ENCODE data around the gene PRAMEF5. TPM values are rescaled to one million over a fixed set of nuclear protein-coding genes. Genes with fewer than 3 reads are reported as not detected.
"Not testable (repeated sequence)": the region's sequence is repeated elsewhere in the genome, so short reads cannot be mapped to it uniquely, and the experiment has no call there.

The PRAMEF5 gene
- total and polyA plus RNA-seq, 2 donors (not counting 1 experiment from before 2014, with no cell fraction given), result not detected

DNA sequence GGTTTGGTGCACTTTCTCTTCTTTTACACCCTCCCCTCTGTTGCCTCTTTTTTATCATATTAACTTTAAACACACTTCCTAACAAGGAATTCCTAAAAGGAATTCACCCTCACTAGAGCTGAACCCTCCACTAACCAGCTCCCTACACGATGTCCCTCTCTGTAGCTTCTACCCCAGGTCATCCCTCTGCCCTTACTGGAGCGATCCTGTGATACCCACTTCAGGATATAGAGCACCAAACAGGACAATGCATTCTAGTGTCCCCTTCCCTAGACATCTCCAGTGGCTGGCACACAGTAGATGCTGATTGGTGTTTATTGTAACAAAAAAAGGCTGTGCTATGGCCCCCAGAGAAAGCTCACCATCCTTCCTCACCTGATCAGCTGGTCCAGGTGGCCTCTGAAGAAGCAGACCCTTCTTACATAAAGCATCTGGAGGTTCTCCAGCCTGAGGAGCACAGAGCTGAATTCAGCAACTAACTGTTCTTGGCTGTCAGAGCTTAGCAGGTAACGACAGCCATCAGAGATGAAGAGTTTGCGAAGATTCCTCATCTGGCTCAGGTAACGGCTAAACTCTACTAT, 29.4 kb upstream of the PRAMEF5 start:
- Histone ChIP-seq H3K9ac (ENCODE audit: insufficient read depth, low read length) (no peak overlapping the region), H3K79me2 (ENCODE audit: control insufficient read depth, insufficient read depth, low read length) (no peaks in the 10 kb centered on the region), H2AFZ (ENCODE audit: low read length) (no peak overlapping the region), H4K20me1 (ENCODE audit: control insufficient read depth, extremely low read depth, insufficient read depth, low read length) (no peaks in the 10 kb centered on the region), H3K27me3 (ENCODE audit: control insufficient read depth, insufficient read depth, low read length) (no peaks in the 10 kb centered on the region), H3K4me1 (ENCODE audit: control insufficient read depth, extremely low read depth, insufficient read depth, low read length) (no peaks in the 10 kb centered on the region), H3K36me3 (ENCODE audit: control insufficient read depth, insufficient read depth, low read length) (no peaks in the 10 kb centered on the region), H3K27ac (ENCODE audit: insufficient read depth, low read length) (no peak overlapping the region), H3K4me2 (ENCODE audit: extremely low read depth, insufficient read depth, low read length) (no peak overlapping the region), H3K9me3 (ENCODE audit: control insufficient read depth, insufficient read depth, low read depth, low read length) (no peaks in the 10 kb centered on the region), H3K4me3 (replicated peaks in 1 of 4; ENCODE audit: control extremely low read depth in 1 of 4, insufficient read depth in 1 of 4, low read depth in 3 of 4, low read length in 4 of 4) (no peak overlapping the region)
- no peak for DNase-seq (ENCODE audit: low read depth in 2 of 2)
- TF ChIP-seq, protein P1, sequence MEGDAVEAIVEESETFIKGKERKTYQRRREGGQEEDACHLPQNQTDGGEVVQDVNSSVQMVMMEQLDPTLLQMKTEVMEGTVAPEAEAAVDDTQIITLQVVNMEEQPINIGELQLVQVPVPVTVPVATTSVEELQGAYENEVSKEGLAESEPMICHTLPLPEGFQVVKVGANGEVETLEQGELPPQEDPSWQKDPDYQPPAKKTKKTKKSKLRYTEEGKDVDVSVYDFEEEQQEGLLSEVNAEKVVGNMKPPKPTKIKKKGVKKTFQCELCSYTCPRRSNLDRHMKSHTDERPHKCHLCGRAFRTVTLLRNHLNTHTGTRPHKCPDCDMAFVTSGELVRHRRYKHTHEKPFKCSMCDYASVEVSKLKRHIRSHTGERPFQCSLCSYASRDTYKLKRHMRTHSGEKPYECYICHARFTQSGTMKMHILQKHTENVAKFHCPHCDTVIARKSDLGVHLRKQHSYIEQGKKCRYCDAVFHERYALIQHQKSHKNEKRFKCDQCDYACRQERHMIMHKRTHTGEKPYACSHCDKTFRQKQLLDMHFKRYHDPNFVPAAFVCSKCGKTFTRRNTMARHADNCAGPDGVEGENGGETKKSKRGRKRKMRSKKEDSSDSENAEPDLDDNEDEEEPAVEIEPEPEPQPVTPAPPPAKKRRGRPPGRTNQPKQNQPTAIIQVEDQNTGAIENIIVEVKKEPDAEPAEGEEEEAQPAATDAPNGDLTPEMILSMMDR (conservative IDR thresholded peaks at IDR 0.05 in 1 of 2, IDR thresholded peaks at IDR 0.05 in 1 of 2; ENCODE audit: low read depth in 1 of 2, low read length in 2 of 2), result no peak
- no peak for TF ChIP-seq EZH2 (IDR thresholded peaks at IDR 0.05; ENCODE audit: low read length, missing control alignments)

DNA sequence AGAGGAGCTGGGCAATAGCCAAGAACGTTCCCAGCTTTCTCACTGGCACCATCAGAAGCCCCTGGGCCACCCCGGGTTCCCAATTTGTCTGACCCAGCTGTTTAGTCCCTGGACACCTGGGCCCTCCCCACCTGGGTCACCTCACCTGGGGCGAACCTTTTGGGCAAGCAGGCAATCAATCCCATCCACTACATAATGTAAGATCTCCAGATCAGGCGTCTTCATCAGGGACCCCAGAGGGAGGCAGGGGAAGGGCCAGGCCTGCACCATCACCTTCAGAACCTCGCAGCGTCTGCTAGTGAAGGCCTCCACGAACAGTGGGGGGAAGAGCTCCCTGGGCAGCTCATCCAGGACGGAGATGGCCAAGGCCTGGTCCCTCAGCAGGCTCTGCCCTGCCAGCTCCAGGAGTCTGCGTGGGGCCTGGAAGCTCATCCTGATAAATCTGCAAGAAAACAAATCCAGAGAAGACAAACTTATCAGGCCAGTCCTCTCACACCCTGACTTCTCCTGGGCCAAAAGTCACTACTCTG, 28.3 kb upstream of the PRAMEF5 start, which contains the start of gene PRAMEF18:
Gene PRAMEF18 (minus strand): TSS at position 480 of the 530 bp plus-strand sequence. CDS start 48 bp downstream, at position 432.
- not testable (repeated sequence) for H3K4me3 ChIP-seq (replicated peaks in 1 of 4; ENCODE audit: control extremely low read depth in 1 of 4, insufficient read depth in 1 of 4, low read depth in 3 of 4, low read length in 4 of 4); H3K4me1 ChIP-seq (ENCODE audit: control insufficient read depth, extremely low read depth, insufficient read depth, low read length); H3K27me3 ChIP-seq (ENCODE audit: control insufficient read depth, insufficient read depth, low read length); H3K36me3 ChIP-seq (ENCODE audit: control insufficient read depth, insufficient read depth, low read length); H2AFZ ChIP-seq (ENCODE audit: low read length); H3K27ac ChIP-seq (ENCODE audit: insufficient read depth, low read length); H3K4me2 ChIP-seq (ENCODE audit: extremely low read depth, insufficient read depth, low read length); H4K20me1 ChIP-seq (ENCODE audit: control insufficient read depth, extremely low read depth, insufficient read depth, low read length); H3K79me2 ChIP-seq (ENCODE audit: control insufficient read depth, insufficient read depth, low read length); DNase-seq (ENCODE audit: low read depth in 2 of 2); H3K9ac ChIP-seq (ENCODE audit: insufficient read depth, low read length); H3K9me3 ChIP-seq (ENCODE audit: control insufficient read depth, insufficient read depth, low read depth, low read length)

DNA sequence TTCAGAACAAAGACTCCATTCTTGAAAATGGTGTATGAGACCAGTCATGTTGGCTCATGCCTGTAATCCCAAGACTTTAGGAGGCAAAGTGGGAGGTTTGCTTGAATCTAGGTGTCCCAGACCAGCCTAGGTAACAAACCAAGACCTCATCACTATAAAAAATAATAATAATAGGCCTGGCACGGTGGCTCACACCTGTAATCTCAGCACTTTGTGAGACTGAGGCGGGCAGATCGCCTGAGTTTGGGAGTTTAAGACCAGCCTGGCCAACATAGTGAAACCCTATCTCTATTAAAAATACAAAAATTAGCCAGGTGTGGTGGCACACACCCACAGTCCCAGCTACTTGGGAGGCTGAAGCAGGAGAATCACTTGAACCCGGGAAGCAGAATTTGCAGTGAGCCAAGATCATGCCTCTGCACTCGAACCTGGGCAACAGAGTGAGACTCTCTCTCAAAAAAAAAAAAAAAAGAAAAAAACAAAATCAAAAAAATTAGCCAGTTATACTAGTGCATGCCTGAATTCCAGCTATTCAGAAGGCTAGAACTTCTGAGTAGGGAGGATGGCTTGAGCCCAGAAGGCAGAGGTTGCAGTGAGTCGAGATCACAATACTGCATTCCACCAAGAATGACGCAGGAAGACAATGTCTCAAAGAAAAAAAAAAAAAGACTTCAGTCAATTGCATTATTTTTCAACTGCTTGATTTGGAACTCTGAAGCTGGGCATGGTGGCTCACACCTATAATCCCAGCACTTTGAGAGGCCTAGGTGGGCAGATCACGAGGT, 26.5 kb upstream of the PRAMEF5 start:
- H3K79me2 ChIP-seq (ENCODE audit: control insufficient read depth, insufficient read depth, low read length); H3K36me3 ChIP-seq (ENCODE audit: control insufficient read depth, insufficient read depth, low read length); DNase-seq (ENCODE audit: low read depth in 2 of 2); H3K9ac ChIP-seq (ENCODE audit: insufficient read depth, low read length); H2AFZ ChIP-seq (ENCODE audit: low read length); H3K4me3 ChIP-seq (replicated peaks in 1 of 4; ENCODE audit: control extremely low read depth in 1 of 4, insufficient read depth in 1 of 4, low read depth in 3 of 4, low read length in 4 of 4); H3K27ac ChIP-seq (ENCODE audit: insufficient read depth, low read length); H3K27me3 ChIP-seq (ENCODE audit: control insufficient read depth, insufficient read depth, low read length); H3K9me3 ChIP-seq (ENCODE audit: control insufficient read depth, insufficient read depth, low read depth, low read length); H4K20me1 ChIP-seq (ENCODE audit: control insufficient read depth, extremely low read depth, insufficient read depth, low read length); H3K4me1 ChIP-seq (ENCODE audit: control insufficient read depth, extremely low read depth, insufficient read depth, low read length); H3K4me2 ChIP-seq (ENCODE audit: extremely low read depth, insufficient read depth, low read length): not testable (repeated sequence)

DNA sequence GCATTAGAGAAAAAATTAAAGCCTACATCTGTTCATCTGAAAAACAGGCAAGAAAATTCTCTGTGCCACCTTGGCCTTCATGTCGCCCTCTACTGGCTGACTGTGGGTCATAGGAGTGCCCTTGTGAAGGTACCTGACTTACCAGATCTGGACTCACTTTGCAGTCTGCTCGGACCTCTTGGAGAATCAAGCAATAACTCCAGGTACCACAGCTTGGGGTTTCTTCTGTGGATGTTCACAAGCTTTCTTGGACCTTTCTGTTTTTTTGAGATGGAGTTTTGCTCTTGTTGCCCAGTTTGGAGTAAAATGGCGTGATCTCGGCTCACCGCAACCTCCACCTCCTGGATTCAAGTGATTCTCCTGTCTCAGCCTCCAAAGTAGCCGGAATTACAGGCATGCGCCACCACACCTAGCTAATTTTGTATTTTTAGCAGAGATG, 25.6 kb upstream of the PRAMEF5 start:
- Histone ChIP-seq H4K20me1 (ENCODE audit: control insufficient read depth, extremely low read depth, insufficient read depth, low read length) (no peaks in the 10 kb centered on the region), H3K4me1 (ENCODE audit: control insufficient read depth, extremely low read depth, insufficient read depth, low read length) (no peaks in the 10 kb centered on the region), H2AFZ (ENCODE audit: low read length) (no peak overlapping the region), H3K9ac (ENCODE audit: insufficient read depth, low read length) (no peak overlapping the region), H3K9me3 (ENCODE audit: control insufficient read depth, insufficient read depth, low read depth, low read length) (no peaks in the 10 kb centered on the region), H3K79me2 (ENCODE audit: control insufficient read depth, insufficient read depth, low read length) (no peaks in the 10 kb centered on the region), H3K36me3 (ENCODE audit: control insufficient read depth, insufficient read depth, low read length) (no peaks in the 10 kb centered on the region), H3K27me3 (ENCODE audit: control insufficient read depth, insufficient read depth, low read length) (no peaks in the 10 kb centered on the region), H3K4me2 (ENCODE audit: extremely low read depth, insufficient read depth, low read length) (no peak overlapping the region), H3K4me3 (replicated peaks in 1 of 4; ENCODE audit: control extremely low read depth in 1 of 4, insufficient read depth in 1 of 4, low read depth in 3 of 4, low read length in 4 of 4) (no peak overlapping the region), H3K27ac (ENCODE audit: insufficient read depth, low read length) (no peak overlapping the region)
- no peak for TF ChIP-seq EZH2 (IDR thresholded peaks at IDR 0.05; ENCODE audit: low read length, missing control alignments)
- TF ChIP-seq, protein P1 (conservative IDR thresholded peaks at IDR 0.05 in 1 of 2, IDR thresholded peaks at IDR 0.05 in 1 of 2; ENCODE audit: low read depth in 1 of 2, low read length in 2 of 2), result no peak
- no peak for DNase-seq (ENCODE audit: low read depth in 2 of 2)

DNA sequence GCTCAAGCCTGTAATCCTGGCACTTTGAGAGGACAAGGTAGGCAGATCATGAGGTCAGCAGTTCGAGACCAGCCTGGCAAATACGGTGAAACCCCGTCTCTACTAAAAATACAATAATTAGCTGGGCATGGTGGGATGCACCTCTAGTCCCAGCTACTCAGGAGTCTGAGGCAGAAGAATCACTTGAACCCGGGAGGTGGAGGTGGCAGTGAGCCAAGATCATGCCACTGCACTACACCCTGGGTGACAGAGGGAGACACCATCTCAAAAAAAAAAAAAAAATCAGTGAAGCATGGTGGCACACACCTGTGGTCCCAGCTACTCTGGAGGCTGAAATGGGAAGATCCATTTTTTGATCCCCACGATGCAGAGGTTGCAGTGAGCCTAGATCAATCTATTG, 23.9 kb upstream of the PRAMEF5 start:
- not testable (repeated sequence) for H4K20me1 ChIP-seq (ENCODE audit: control insufficient read depth, extremely low read depth, insufficient read depth, low read length); H3K4me2 ChIP-seq (ENCODE audit: extremely low read depth, insufficient read depth, low read length); H3K9me3 ChIP-seq (ENCODE audit: control insufficient read depth, insufficient read depth, low read depth, low read length); H3K79me2 ChIP-seq (ENCODE audit: control insufficient read depth, insufficient read depth, low read length); H3K4me3 ChIP-seq (replicated peaks in 1 of 4; ENCODE audit: control extremely low read depth in 1 of 4, insufficient read depth in 1 of 4, low read depth in 3 of 4, low read length in 4 of 4); H3K27me3 ChIP-seq (ENCODE audit: control insufficient read depth, insufficient read depth, low read length); DNase-seq (ENCODE audit: low read depth in 2 of 2); H2AFZ ChIP-seq (ENCODE audit: low read length); H3K27ac ChIP-seq (ENCODE audit: insufficient read depth, low read length); H3K36me3 ChIP-seq (ENCODE audit: control insufficient read depth, insufficient read depth, low read length); H3K4me1 ChIP-seq (ENCODE audit: control insufficient read depth, extremely low read depth, insufficient read depth, low read length); H3K9ac ChIP-seq (ENCODE audit: insufficient read depth, low read length)
